ENCODE data around the gene ASL. TPM values are rescaled to one million over a fixed set of nuclear protein-coding genes. Genes with fewer than 3 reads are reported as not detected.

ASL gene
- polyA plus RNA-seq, 3 donors: 29.7 to 51.6 (median 35.9) TPM

- intact Hi-C loops (cut with micrococcal nuclease): no loop called here
- H3K9me3 ChIP-seq (replicated peaks in 1 of 2; ENCODE audit: control insufficient read depth in 1 of 2, insufficient read depth in 1 of 2, low read length in 2 of 2): no peaks in the 10 kb centered on the region
- H3K9ac ChIP-seq (ENCODE audit: insufficient read depth, low read length, poor library complexity, severe bottlenecking): no peak overlapping the region
- no peak for DNase-seq
- no peaks in the 10 kb centered on the region for H3K4me1 ChIP-seq (ENCODE audit: control insufficient read depth in 1 of 2, insufficient read depth in 2 of 2, low read length in 2 of 2)
- no peaks in the 10 kb centered on the region for H4K20me1 ChIP-seq (ENCODE audit: insufficient read depth, low read length)
- no peak overlapping the region for H3K4me3 Mint-ChIP-seq
- no peaks in the 10 kb centered on the region for H3K36me3 Mint-ChIP-seq
- H3K9me3 Mint-ChIP-seq: peaks cover 0 to 1% (median 0%) of the 10 kb centered on the region in 7 donors
- H3K27ac ChIP-seq (ENCODE audit: low read depth in 1 of 2, low read length in 2 of 2): no peak overlapping the region
- no peak overlapping the region for H2AFZ ChIP-seq (ENCODE audit: insufficient read depth, low read depth, low read length, poor library complexity, severe bottlenecking)
- H3K27me3 Mint-ChIP-seq (ENCODE audit: low read depth in 3 of 3): peaks cover 0 to 5% (median 3%) of the 10 kb centered on the region in 3 donors
- TF ChIP-seq, protein P1, sequence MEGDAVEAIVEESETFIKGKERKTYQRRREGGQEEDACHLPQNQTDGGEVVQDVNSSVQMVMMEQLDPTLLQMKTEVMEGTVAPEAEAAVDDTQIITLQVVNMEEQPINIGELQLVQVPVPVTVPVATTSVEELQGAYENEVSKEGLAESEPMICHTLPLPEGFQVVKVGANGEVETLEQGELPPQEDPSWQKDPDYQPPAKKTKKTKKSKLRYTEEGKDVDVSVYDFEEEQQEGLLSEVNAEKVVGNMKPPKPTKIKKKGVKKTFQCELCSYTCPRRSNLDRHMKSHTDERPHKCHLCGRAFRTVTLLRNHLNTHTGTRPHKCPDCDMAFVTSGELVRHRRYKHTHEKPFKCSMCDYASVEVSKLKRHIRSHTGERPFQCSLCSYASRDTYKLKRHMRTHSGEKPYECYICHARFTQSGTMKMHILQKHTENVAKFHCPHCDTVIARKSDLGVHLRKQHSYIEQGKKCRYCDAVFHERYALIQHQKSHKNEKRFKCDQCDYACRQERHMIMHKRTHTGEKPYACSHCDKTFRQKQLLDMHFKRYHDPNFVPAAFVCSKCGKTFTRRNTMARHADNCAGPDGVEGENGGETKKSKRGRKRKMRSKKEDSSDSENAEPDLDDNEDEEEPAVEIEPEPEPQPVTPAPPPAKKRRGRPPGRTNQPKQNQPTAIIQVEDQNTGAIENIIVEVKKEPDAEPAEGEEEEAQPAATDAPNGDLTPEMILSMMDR (IDR thresholded peaks at IDR 0.05): no peak
- H3K4me2 ChIP-seq (replicated peaks; ENCODE audit: extremely low read depth, low read length, poor library complexity, severe bottlenecking): no peak overlapping the region
- no peaks in the 10 kb centered on the region for H3K4me1 Mint-ChIP-seq
- no peaks in the 10 kb centered on the region for H3K27me3 ChIP-seq (ENCODE audit: control insufficient read depth in 2 of 2, insufficient read depth in 2 of 2, low read length in 2 of 2)
- WGBS (ENCODE audit: insufficient coverage): 94% methylated on average over 5 of the region's 7 CpGs
- no peaks in the 10 kb centered on the region for H3K36me3 ChIP-seq (replicated peaks in 1 of 2; ENCODE audit: control insufficient read depth in 1 of 2, insufficient read depth in 2 of 2, low read length in 2 of 2)
- H3K4me3 ChIP-seq (replicated peaks in 1 of 3; ENCODE audit: low read depth in 2 of 3, low read length in 3 of 3): no peak overlapping the region
- no peaks in the 10 kb centered on the region for H3K79me2 ChIP-seq (ENCODE audit: insufficient read depth, low read length)
- no peak overlapping the region for H3K27ac Mint-ChIP-seq
These were observed 25.2 kb upstream of the ASL start for GRCh38 chr7:66050337-66050957.

GRCh38 chr7:66050990-66051448 is 24.6 kb upstream of the ASL start:
- H2AFZ ChIP-seq (ENCODE audit: insufficient read depth, low read depth, low read length, poor library complexity, severe bottlenecking): no peak overlapping the region
- H3K4me1 ChIP-seq (ENCODE audit: control insufficient read depth in 1 of 2, insufficient read depth in 2 of 2, low read length in 2 of 2): no peaks in the 10 kb centered on the region
- Mint-ChIP-seq H3K9me3 (peaks cover 0 to 1% (median 0%) of the 10 kb centered on the region in 7 donors), H3K36me3 (no peaks in the 10 kb centered on the region), H3K27me3 (ENCODE audit: low read depth in 3 of 3) (no peaks in the 10 kb centered on the region), H3K4me1 (no peaks in the 10 kb centered on the region), H3K27ac (no peak overlapping the region), H3K4me3 (no peak overlapping the region)
- no peak overlapping the region for H3K9ac ChIP-seq (ENCODE audit: insufficient read depth, low read length, poor library complexity, severe bottlenecking)
- 100% methylated on average over 2 of the region's 3 CpGs for WGBS (ENCODE audit: insufficient coverage)
- H3K79me2 ChIP-seq (ENCODE audit: insufficient read depth, low read length): no peaks in the 10 kb centered on the region
- H3K4me2 ChIP-seq (replicated peaks; ENCODE audit: extremely low read depth, low read length, poor library complexity, severe bottlenecking): no peak overlapping the region
- no peaks in the 10 kb centered on the region for H4K20me1 ChIP-seq (ENCODE audit: insufficient read depth, low read length)
- no peaks in the 10 kb centered on the region for H3K27me3 ChIP-seq (ENCODE audit: control insufficient read depth in 2 of 2, insufficient read depth in 2 of 2, low read length in 2 of 2)
- H3K36me3 ChIP-seq (replicated peaks in 1 of 2; ENCODE audit: control insufficient read depth in 1 of 2, insufficient read depth in 2 of 2, low read length in 2 of 2): no peaks in the 10 kb centered on the region
- TF ChIP-seq, protein P1 (IDR thresholded peaks at IDR 0.05): no peak
- intact Hi-C loops (cut with micrococcal nuclease): no loop called here
- DNase-seq: no peak
- no peak overlapping the region for H3K4me3 ChIP-seq (replicated peaks in 1 of 3; ENCODE audit: low read depth in 2 of 3, low read length in 3 of 3)
- H3K27ac ChIP-seq (ENCODE audit: low read depth in 1 of 2, low read length in 2 of 2): no peak overlapping the region
- no peaks in the 10 kb centered on the region for H3K9me3 ChIP-seq (replicated peaks in 1 of 2; ENCODE audit: control insufficient read depth in 1 of 2, insufficient read depth in 1 of 2, low read length in 2 of 2)
